Heart right ventricle (tissue), 16 donors: ENCODE results near the gene TEX29. TPM values are rescaled to one million over a fixed set of nuclear protein-coding genes. Genes with fewer than 3 reads are reported as not detected.

Experiments
- ATAC-seq, 8 donors: fragments of 200-7000 bp; cut with Tn5 transposase; one replicate each; pipeline ENCODE4 v1.9.1; 2020; ENCODE audit warnings: mild to moderate bottlenecking in 8 of 8, moderate library complexity in 8 of 8, moderate number of reproducible peaks in 1 of 8
- DNase-seq, 2 donors: peaks; one replicate each; pipeline ENCODE4 v3.0.0-alpha.2; 2020
- H3K27ac ChIP-seq, 10 donors: fragments of 200-600 bp; sonication (generic) in 2 of 10; one replicate each; pipeline versions ENCODE4 v1.5.0 to v1.8.0; 2020 to 2022; ENCODE audit warnings: mild to moderate bottlenecking in 3 of 10
- H3K27me3 ChIP-seq, 7 donors: fragments of 200-600 bp; one replicate each; pipeline ENCODE4 v1.8.0; 2021 to 2022; ENCODE audit warnings: mild to moderate bottlenecking in 2 of 7
- H3K36me3 ChIP-seq, 9 donors: fragments of 200-600 bp; sonication (generic) in 1 of 9; one replicate each; pipeline versions ENCODE4 v1.5.0 to v1.8.0; 2020 to 2022; ENCODE audit warnings: mild to moderate bottlenecking in 2 of 9
- H3K4me1 ChIP-seq, 9 donors: fragments of 200-600 bp; sonication (generic) in 1 of 9; one replicate each; pipeline versions ENCODE4 v1.5.0 to v1.8.0; 2020 to 2022; ENCODE audit warnings: mild to moderate bottlenecking in 4 of 9
- H3K4me3 ChIP-seq, 10 donors: fragments of 200-600 bp; sonication (generic) in 2 of 10; one replicate each; pipeline versions ENCODE4 v1.5.0 to v1.8.0; 2020 to 2022; ENCODE audit warnings: mild to moderate bottlenecking in 7 of 10, moderate library complexity in 2 of 10
- H3K9me3 ChIP-seq, 11 donors: fragments of 200-600 bp in 10 of 11; sonication (generic) in 2 of 11; one replicate each; pipeline versions ENCODE4 v1.5.0 to v1.8.0; 2013 to 2022; ENCODE audit warnings: mild to moderate bottlenecking in 2 of 11, control low read depth in 1 of 11, moderate library complexity in 1 of 11
- WGBS, 2 donors: extraction: QIAGEN DNeasy Blood & Tissue Kit; methylation state at CpG; one replicate each; pipeline ENCODE4 v1.1.7; 2013; ENCODE audit warnings: inconsistent platforms in 1 of 2; 5-methylcytosine and 5-hydroxymethylcytosine counted together
- intact Hi-C, 10 donors: fragments of 100-400 bp; cut with DNase I; formaldehyde crosslinking; loops; one replicate each; pipeline versions ENCODE4 v1.11.1 to v1.14.2; 2022
- polyA plus RNA-seq, 2 donors: library from polyadenylated mRNA; stranded (reverse); fragments of 200-250 nt; gene quantifications; one replicate each; pipeline ENCODE4 v1.2.3, GENCODE V29; 2013
- total RNA-seq, 10 donors: library from RNA; stranded (reverse); fragmentation: NEBNext Ultra II Directional in 3 of 10; extraction: Animal tissue kit (Norgen Biotek cat#: 25700) in 3 of 10; gene quantifications; one replicate each; pipeline versions ENCODE4 v1.2.1 to v1.2.4, GENCODE V29; 2021 to 2023
- TF ChIP-seq, protein P1 (sequence below), 9 donors: fragments of 200-600 bp; sonication (generic) in 2 of 9; IDR thresholded peaks; one replicate each; pipeline versions ENCODE4 v1.5.0 to v1.8.0; 2021 to 2022; ENCODE audit warnings: antibody characterized with exemption in 9 of 9, mild to moderate bottlenecking in 5 of 9, moderate library complexity in 1 of 9
- donor health status: Arrhythmogenic right ventricular cardiomyopathy.
- donor health status: ischemic (EF 13 %, LVEDD 7.1; RV severe dilation, severe dysfunction).
- donor health status: healthy with polysubstance abuse.
- donor health status: DM: no; HTN: yes; CAD: no.
- donor health status: DM: no; HTN: no; CAD: no.
- donor health status: ischemic (EF 25% LVEDD 6.9; RV normal size, moderate dysfunction).
- donor health status: ischemic (EF 25% LVEDD 5.7; RV mildly dilated, moderate dysfunction).
- donor health status: healthy.
- donor health status: DM: yes; HTN: yes; CAD: no.
- donor health status: Ischemic cardiomyopathy.
- donor health status: ischemic (EF 35%, LVEDD 5.7; RV mildly dilated, moderate dysfunction).
- donor health status: nonischemic (EF 11% LVEDD 7.7; RV severe dilation, severe dysfunction).
- donor health status: DM: yes; HTN: yes; CAD: no.
- donor health status: PGD.
- donor health status: ischemic (EF 29% LVEDD 5.4; RV normal size, mild dysfunction).
- donor health status: nonischemic (EF 23%, LVEDD 6.1; RV moderate dilation, normal function).

The TEX29 gene
- total and polyA plus RNA-seq, 12 donors = 0.22 to 1.1 (median 0.42) TPM; not detected in 6

DNA sequence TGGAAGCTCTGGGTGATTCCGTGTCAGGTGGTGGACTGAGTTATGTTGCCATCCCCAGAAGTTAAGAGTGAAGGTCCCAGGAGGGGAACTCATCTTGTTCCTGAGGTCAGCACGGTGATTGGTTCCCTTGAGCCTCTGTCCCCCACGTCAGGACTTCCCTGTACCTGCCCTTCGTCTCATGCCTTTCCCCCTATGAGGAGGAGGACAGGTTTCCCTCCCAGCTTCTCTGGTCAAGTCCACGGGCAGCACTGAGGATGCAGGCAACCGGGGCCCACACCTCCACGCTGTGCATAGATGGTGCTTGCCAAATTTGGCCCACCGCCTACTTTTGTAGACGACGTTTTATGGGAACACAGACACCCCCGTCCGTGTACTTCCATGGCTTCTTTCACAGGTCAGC lies 42.7 kb downstream of the TEX29 start:
- no peak overlapping the region for H3K27ac ChIP-seq
- TF ChIP-seq, protein P1, sequence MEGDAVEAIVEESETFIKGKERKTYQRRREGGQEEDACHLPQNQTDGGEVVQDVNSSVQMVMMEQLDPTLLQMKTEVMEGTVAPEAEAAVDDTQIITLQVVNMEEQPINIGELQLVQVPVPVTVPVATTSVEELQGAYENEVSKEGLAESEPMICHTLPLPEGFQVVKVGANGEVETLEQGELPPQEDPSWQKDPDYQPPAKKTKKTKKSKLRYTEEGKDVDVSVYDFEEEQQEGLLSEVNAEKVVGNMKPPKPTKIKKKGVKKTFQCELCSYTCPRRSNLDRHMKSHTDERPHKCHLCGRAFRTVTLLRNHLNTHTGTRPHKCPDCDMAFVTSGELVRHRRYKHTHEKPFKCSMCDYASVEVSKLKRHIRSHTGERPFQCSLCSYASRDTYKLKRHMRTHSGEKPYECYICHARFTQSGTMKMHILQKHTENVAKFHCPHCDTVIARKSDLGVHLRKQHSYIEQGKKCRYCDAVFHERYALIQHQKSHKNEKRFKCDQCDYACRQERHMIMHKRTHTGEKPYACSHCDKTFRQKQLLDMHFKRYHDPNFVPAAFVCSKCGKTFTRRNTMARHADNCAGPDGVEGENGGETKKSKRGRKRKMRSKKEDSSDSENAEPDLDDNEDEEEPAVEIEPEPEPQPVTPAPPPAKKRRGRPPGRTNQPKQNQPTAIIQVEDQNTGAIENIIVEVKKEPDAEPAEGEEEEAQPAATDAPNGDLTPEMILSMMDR (IDR thresholded peaks at IDR 0.05) = no peak
- H3K27me3 ChIP-seq = peaks cover 0 to 35% (median 21%) of the 10 kb centered on the region in 7 donors
- 71 to 79% methylated on average over 12 of the region's 12 CpGs for WGBS, 2 donors
- DNase-seq (no peak), ATAC-seq (no peak)
- H3K9me3 ChIP-seq = no peaks in the 10 kb centered on the region
- H3K4me1 ChIP-seq = no peaks in the 10 kb centered on the region
- no peak overlapping the region for H3K4me3 ChIP-seq
- no peaks in the 10 kb centered on the region for H3K36me3 ChIP-seq
- intact Hi-C loops = no loop called here

DNA sequence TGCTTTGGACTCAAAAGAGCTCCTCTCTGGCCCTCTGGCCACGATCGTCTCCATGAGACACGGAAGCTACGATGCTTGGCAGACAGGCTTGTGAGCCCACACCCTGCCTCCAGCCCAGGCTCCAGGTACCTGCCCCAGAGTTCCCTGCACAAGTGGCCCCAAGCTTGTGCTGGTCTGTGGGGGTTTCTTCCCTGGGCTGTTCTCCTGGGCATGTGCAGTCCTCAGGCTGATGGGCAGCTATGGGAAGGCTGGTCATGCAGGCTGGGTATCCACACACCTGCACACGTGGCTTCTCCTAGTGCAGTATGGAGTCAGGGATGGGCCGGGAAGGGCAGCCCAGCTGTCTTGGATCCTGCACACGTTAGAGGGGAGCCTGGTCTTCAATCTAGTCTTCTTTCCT lies 43.1 kb downstream of the TEX29 start:
- peak in 1 of 8 donors; percentile 11 for ATAC-seq
- Histone ChIP-seq H3K27ac (no peak overlapping the region), H3K36me3 (no peaks in the 10 kb centered on the region), H3K4me3 (no peak overlapping the region), H3K27me3 (peaks cover 0 to 35% (median 21%) of the 10 kb centered on the region in 7 donors), H3K4me1 (no peaks in the 10 kb centered on the region), H3K9me3 (no peaks in the 10 kb centered on the region)
- intact Hi-C loops = no loop called here
- DNase-seq = no peak
- TF ChIP-seq, protein P1 (IDR thresholded peaks at IDR 0.05) = no peak
- 83 to 85% methylated on average over 7 of the region's 7 CpGs for WGBS, 2 donors

DNA sequence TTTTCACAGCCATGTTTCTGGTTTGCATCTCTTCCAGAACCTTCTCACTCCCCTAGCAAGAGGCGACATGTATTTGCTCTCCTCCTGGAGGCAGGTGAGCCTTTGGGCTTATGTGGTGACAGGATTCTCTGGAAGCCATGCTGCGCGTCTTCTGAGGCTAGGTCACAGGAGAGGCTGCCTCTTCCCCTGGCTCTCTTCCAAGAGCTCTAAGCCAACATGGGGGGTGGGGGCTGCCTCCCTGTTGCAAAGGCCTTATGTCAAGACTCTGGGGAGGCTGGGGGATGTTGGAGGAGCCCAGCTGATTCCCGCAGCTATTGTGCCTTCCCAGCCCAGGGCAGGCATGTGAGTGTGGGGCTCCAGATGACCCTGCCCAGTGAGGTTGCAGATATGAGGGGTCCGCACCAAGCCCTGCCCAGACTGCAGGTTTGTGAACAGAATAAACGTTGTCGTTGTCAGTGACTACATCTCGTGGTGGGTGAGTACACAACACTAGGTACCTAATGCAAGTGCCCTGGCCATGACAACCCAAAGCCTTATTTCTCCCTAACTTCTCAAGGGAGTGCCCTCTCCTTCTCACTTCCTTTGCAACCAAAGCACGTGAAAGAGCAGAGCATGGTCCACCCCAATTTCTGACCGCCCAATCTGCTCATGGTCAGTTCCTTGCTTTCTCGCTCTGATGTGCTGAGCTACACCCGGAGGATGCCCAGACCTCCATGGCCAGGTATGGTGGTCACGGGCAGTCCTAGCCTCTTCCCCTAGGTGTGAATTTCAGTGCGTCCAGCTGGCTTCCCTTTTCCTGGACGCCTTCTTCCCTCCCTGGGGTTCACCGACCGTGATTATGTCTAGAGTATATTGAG lies 44.9 kb downstream of the TEX29 start:
- TF ChIP-seq, protein P1 (IDR thresholded peaks at IDR 0.05) = no peak
- Histone ChIP-seq H3K4me3 (no peak overlapping the region), H3K27me3 (peaks cover 0 to 32% (median 19%) of the 10 kb centered on the region in 7 donors), H3K36me3 (no peaks in the 10 kb centered on the region), H3K4me1 (no peaks in the 10 kb centered on the region), H3K9me3 (no peaks in the 10 kb centered on the region), H3K27ac (no peak overlapping the region)
- DNase-seq (no peak), ATAC-seq (no peak)
- intact Hi-C loops = no loop called here
- WGBS, 2 donors = 77 to 85% methylated on average over 17 of the region's 17 CpGs

DNA sequence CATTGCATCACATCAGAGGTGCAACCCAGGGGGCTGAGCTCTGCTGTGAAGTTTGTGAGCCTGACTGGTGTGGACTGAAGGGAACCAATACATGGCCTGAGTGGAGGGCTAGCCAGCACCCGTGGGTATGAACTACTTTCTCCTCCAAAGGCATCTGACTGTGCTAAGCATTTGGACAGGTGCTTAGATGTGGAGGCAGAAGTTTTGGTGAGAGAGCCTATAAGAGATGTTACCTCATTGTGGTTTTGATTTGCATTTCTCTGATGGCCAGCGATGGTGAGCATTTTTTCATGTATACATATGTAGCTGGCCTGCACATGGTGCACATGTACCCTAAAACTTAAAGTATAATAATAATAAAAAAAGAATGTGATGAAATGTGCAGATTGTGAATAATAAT lies 46.9 kb downstream of the TEX29 start:
- Histone ChIP-seq H3K4me3 (no peak overlapping the region), H3K4me1 (no peaks in the 10 kb centered on the region), H3K27me3 (peaks cover 0 to 23% (median 4%) of the 10 kb centered on the region in 7 donors), H3K9me3 (no peaks in the 10 kb centered on the region), H3K36me3 (no peaks in the 10 kb centered on the region), H3K27ac (no peak overlapping the region)
- TF ChIP-seq, protein P1 (IDR thresholded peaks at IDR 0.05) = no peak
- DNase-seq = no peak
- 78 to 80% methylated on average over 2 of the region's 2 CpGs for WGBS, 2 donors
- intact Hi-C loops = no loop called here
- ATAC-seq = no peak
